Tibial artery (tissue), 4 donors: ENCODE data around the gene ZNF316.

Experiments used
- DNase-seq, 2 donors: peaks; one replicate each; pipeline ENCODE4 v3.0.0-alpha.2; 2019
- H3K27ac ChIP-seq, 2 donors: fragments of 200-600 bp; sonication (generic) in 1 of 2; 1 replicate in 1 of 2; 2 replicates in 1 of 2; pipeline ENCODE4 v1.5.1; 2018 to 2019; ENCODE audit warnings: mild to moderate bottlenecking in 1 of 2
- H3K27me3 ChIP-seq, 2 donors: fragments of 200-600 bp; sonication (generic) in 1 of 2; one replicate each; pipeline versions ENCODE4 v1.5.1 to v1.6.0; 2016 to 2019
- H3K36me3 ChIP-seq, 3 donors: fragments of 200-600 bp; sonication (generic) in 2 of 3; one replicate each; pipeline ENCODE4 v1.5.1; 2016 to 2019; ENCODE audit warnings: mild to moderate bottlenecking in 2 of 3
- H3K4me1 ChIP-seq, 4 donors: fragments of 200-600 bp; sonication (generic) in 2 of 4; 1 replicate in 3 of 4; 2 replicates in 1 of 4; pipeline ENCODE4 v1.5.1; 2016 to 2019
- H3K4me3 ChIP-seq, 2 donors: fragments of 200-600 bp; sonication (generic) in 1 of 2; 1 replicate in 1 of 2; 2 replicates in 1 of 2; pipeline ENCODE4 v1.5.1; 2018 to 2019; ENCODE audit warnings: mild to moderate bottlenecking in 2 of 2
- H3K9me3 ChIP-seq, 3 donors: fragments of 200-600 bp; sonication (generic) in 1 of 3; one replicate each; pipeline ENCODE4 v1.5.1; 2016 to 2019
- CTCF ChIP-seq, 2 experiments: fragments of 200-600 bp in 1 of 2; fragments of 450-650 bp in 1 of 2; IDR thresholded peaks; one replicate each; pipeline ENCODE4 v1.5.1; 2017 to 2019; ENCODE audit warnings: antibody characterized with exemption in 2 of 2, mild to moderate bottlenecking in 1 of 2, moderate library complexity in 1 of 2
- intact Hi-C: fragments of 100-400 bp; cut with DNase I; formaldehyde crosslinking; loops from one replicate; pipeline ENCODE4 v1.15.0; 2023; ENCODE audit warnings: low total_unique reads

Gene ZNF316

GRCh38 chr7:6600093-6600492 lies 37.0 kb upstream of the ZNF316 start:
- TF ChIP-seq CTCF (IDR thresholded peaks at IDR 0.05): no peak
- no peak overlapping the region for H3K4me3 ChIP-seq
- no peak overlapping the region for H3K27ac ChIP-seq
- intact Hi-C loops: no loop called here
- H3K9me3 ChIP-seq: no peaks in the 10 kb centered on the region
- no peaks in the 10 kb centered on the region for H3K27me3 ChIP-seq
- no peak for DNase-seq
- H3K4me1 ChIP-seq: no peaks in the 10 kb centered on the region
- H3K36me3 ChIP-seq: peaks cover 75 to 100% (median 96%) of the 10 kb centered on the region in 3 donors

GRCh38 chr7:6604458-6604857 lies 32.7 kb upstream of the ZNF316 start:
- DNase-seq: no peak
- Histone ChIP-seq H3K9me3 (no peaks in the 10 kb centered on the region), H3K27ac (no peak overlapping the region), H3K36me3 (peaks cover 49 to 99% (median 74%) of the 10 kb centered on the region in 3 donors), H3K27me3 (no peaks in the 10 kb centered on the region), H3K4me1 (no peaks in the 10 kb centered on the region), H3K4me3 (no peak overlapping the region)
- intact Hi-C loops: no loop called here
- TF ChIP-seq CTCF (IDR thresholded peaks at IDR 0.05): no peak

- intact Hi-C loops: no loop called here
- DNase-seq: no peak
- no peaks in the 10 kb centered on the region for H3K9me3 ChIP-seq
- H3K4me3 ChIP-seq: no peak overlapping the region
- no peaks in the 10 kb centered on the region for H3K4me1 ChIP-seq
- H3K27ac ChIP-seq: no peak overlapping the region
- peaks cover 24 to 86% (median 48%) of the 10 kb centered on the region in 3 donors for H3K36me3 ChIP-seq
- H3K27me3 ChIP-seq: no peaks in the 10 kb centered on the region
- no peak for TF ChIP-seq CTCF (IDR thresholded peaks at IDR 0.05)
These were observed 30.1 kb upstream of the ZNF316 start for GRCh38 chr7:6606866-6607583.

GRCh38 chr7:6607651-6608051 lies 29.5 kb upstream of the ZNF316 start:
- intact Hi-C loops: no loop called here
- no peak overlapping the region for H3K4me3 ChIP-seq
- no peaks in the 10 kb centered on the region for H3K27me3 ChIP-seq
- H3K27ac ChIP-seq: no peak overlapping the region
- H3K9me3 ChIP-seq: no peaks in the 10 kb centered on the region
- DNase-seq: no peak
- no peaks in the 10 kb centered on the region for H3K4me1 ChIP-seq
- TF ChIP-seq CTCF (IDR thresholded peaks at IDR 0.05): no peak
- H3K36me3 ChIP-seq: peaks cover 23 to 80% (median 42%) of the 10 kb centered on the region in 3 donors

GRCh38 chr7:6608081-6608480 lies 29.0 kb upstream of the ZNF316 start:
- Histone ChIP-seq H3K4me3 (no peak overlapping the region), H3K9me3 (no peaks in the 10 kb centered on the region), H3K27ac (no peak overlapping the region), H3K4me1 (no peaks in the 10 kb centered on the region), H3K36me3 (peaks cover 23 to 75% (median 37%) of the 10 kb centered on the region in 3 donors), H3K27me3 (no peaks in the 10 kb centered on the region)
- intact Hi-C loops: no loop called here
- DNase-seq: no peak
- no peak for TF ChIP-seq CTCF (IDR thresholded peaks at IDR 0.05)
